Smooth muscle cell (in vitro differentiated cells): Measurements from ENCODE around the gene GPR33. TPM values are rescaled to one million over a fixed set of nuclear protein-coding genes. Genes with fewer than 3 reads are reported as not detected.
"Not testable (repeated sequence)": the region's sequence is repeated elsewhere in the genome, so short reads cannot be mapped to it uniquely, and the experiment has no call there.

Experiments
- DNase-seq: peaks from one replicate; lab custom pipeline; 2025; ENCODE audit not compliant: unreplicated experiment; lab: John Stamatoyannopoulos, UW
- H2AFZ ChIP-seq: fragments of 200-600 bp; sonication (generic); 2 replicates; pipeline ENCODE4 v1.6.0; 2016; ENCODE audit warnings: antibody characterized with exemption, low read depth, mild to moderate bottlenecking
- H3F3A ChIP-seq: fragments of 200-600 bp; sonication (generic); 2 replicates; pipeline ENCODE4 v1.6.0; 2017; ENCODE audit warnings: antibody characterized with exemption, low read depth
- H3K27ac ChIP-seq: fragments of 200-600 bp; sonication (generic); 2 replicates; pipeline ENCODE4 v1.5.1; 2016; ENCODE audit warnings: low read depth, mild to moderate bottlenecking
- H3K27me3 ChIP-seq: fragments of 200-600 bp; sonication (generic); 2 replicates; pipeline ENCODE4 v1.6.1; 2016; ENCODE audit warnings: low read depth, mild to moderate bottlenecking
- H3K36me3 ChIP-seq: fragments of 200-600 bp; sonication (generic); 2 replicates; pipeline ENCODE4 v1.5.1; 2016; ENCODE audit warnings: low read depth
- H3K4me1 ChIP-seq: fragments of 200-600 bp; sonication (generic); 2 replicates; pipeline ENCODE4 v1.5.1; 2016; ENCODE audit warnings: low read depth
- H3K4me2 ChIP-seq: fragments of 200-600 bp; sonication (generic); 2 replicates; pipeline ENCODE4 v1.6.0; 2016; ENCODE audit warnings: mild to moderate bottlenecking
- H3K4me3 ChIP-seq: fragments of 200-600 bp; sonication (generic); 2 replicates; pipeline ENCODE4 v1.5.1; 2016; ENCODE audit warnings: mild to moderate bottlenecking
- H3K79me2 ChIP-seq: fragments of 200-600 bp; sonication (generic); 2 replicates; pipeline ENCODE4 v1.6.0; 2016; ENCODE audit warnings: low read depth, mild to moderate bottlenecking
- H3K9ac ChIP-seq: fragments of 200-600 bp; sonication (generic); 2 replicates; pipeline ENCODE4 v1.6.0; 2016; ENCODE audit warnings: low read depth
- H3K9me3 ChIP-seq: fragments of 200-600 bp; sonication (generic); replicated peaks from 2 replicates; pipeline ENCODE4 v1.5.1; 2016; ENCODE audit warnings: low read depth
- H4K20me1 ChIP-seq: fragments of 200-600 bp; sonication (generic); 2 replicates; pipeline ENCODE4 v1.6.0; 2016; ENCODE audit warnings: low read depth
- WGBS: methylation state at CpG from one replicate; pipeline ENCODE4 v1.1.7; 2016; ENCODE audit warnings: low lambda C conversion rate; 5-methylcytosine and 5-hydroxymethylcytosine counted together
- polyA plus RNA-seq: library from polyadenylated mRNA; unstranded; fragments of >200 nt; fragmentation: Nextera tagmentation; extraction: Ambion mirVana; gene quantifications from 2 replicates; pipeline ENCODE4 v1.2.1, GENCODE V29; 2016
- total RNA-seq: library from RNA; depleted of rRNA; stranded (reverse); fragments of >200 nt; gene quantifications from 2 replicates; pipeline ENCODE4 v1.2.3, GENCODE V29; 2014
- TF ChIP-seq, protein P1 (sequence below): fragments of 200-600 bp; sonication (generic); IDR thresholded peaks from 2 replicates; pipeline ENCODE4 v1.5.1; 2017; ENCODE audit warnings: borderline replicate concordance, mild to moderate bottlenecking, antibody characterized with exemption; ENCODE audit not compliant: insufficient read depth, poor library complexity, severe bottlenecking

Gene GPR33
- total and polyA plus RNA-seq, 2 experiments from 2014 or later: not detected

- H3K79me2 ChIP-seq: no peaks in the 10 kb centered on the region
- no peaks in the 10 kb centered on the region for H3K4me1 ChIP-seq
Observed at GRCh38 chr14:31440280-31440679, 47.6 kb downstream of the GPR33 start.

GRCh38 chr14:31439561-31439960 lies 48.3 kb downstream of the GPR33 start:
- Histone ChIP-seq H3K4me2 (no peak overlapping the region), H3K36me3 (peaks cover 5% of the 10 kb centered on the region), H3K27ac (no peak overlapping the region), H3K4me3 (no peak overlapping the region), H3K9ac (no peak overlapping the region), H3K27me3 (no peaks in the 10 kb centered on the region), H3K9me3 (no peaks in the 10 kb centered on the region), H3K4me1 (no peaks in the 10 kb centered on the region), H3K79me2 (no peaks in the 10 kb centered on the region), H4K20me1 (no peaks in the 10 kb centered on the region), H2AFZ (no peak overlapping the region), H3F3A (no peaks in the 10 kb centered on the region)
- no peak for DNase-seq
- TF ChIP-seq, protein P1, sequence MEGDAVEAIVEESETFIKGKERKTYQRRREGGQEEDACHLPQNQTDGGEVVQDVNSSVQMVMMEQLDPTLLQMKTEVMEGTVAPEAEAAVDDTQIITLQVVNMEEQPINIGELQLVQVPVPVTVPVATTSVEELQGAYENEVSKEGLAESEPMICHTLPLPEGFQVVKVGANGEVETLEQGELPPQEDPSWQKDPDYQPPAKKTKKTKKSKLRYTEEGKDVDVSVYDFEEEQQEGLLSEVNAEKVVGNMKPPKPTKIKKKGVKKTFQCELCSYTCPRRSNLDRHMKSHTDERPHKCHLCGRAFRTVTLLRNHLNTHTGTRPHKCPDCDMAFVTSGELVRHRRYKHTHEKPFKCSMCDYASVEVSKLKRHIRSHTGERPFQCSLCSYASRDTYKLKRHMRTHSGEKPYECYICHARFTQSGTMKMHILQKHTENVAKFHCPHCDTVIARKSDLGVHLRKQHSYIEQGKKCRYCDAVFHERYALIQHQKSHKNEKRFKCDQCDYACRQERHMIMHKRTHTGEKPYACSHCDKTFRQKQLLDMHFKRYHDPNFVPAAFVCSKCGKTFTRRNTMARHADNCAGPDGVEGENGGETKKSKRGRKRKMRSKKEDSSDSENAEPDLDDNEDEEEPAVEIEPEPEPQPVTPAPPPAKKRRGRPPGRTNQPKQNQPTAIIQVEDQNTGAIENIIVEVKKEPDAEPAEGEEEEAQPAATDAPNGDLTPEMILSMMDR: no peak
- WGBS: 97% methylated on average over 2 of the region's 2 CpGs

More at GRCh38 chr14:31440280-31440679, 47.6 kb downstream of the GPR33 start:
- H3K36me3 ChIP-seq: peaks cover 9% of the 10 kb centered on the region
- TF ChIP-seq, protein P1: no peak
- no peak overlapping the region for H3K4me3 ChIP-seq
- no peaks in the 10 kb centered on the region for H3F3A ChIP-seq
- no peak overlapping the region for H2AFZ ChIP-seq
- DNase-seq: no peak
- H3K27ac ChIP-seq: no peak overlapping the region
- no peaks in the 10 kb centered on the region for H4K20me1 ChIP-seq
- no peaks in the 10 kb centered on the region for H3K27me3 ChIP-seq
- no peaks in the 10 kb centered on the region for H3K9me3 ChIP-seq
- H3K9ac ChIP-seq: no peak overlapping the region
- H3K4me2 ChIP-seq: no peak overlapping the region

- WGBS: 91% methylated on average over 20 of the region's 45 CpGs
- H3K36me3 ChIP-seq, H3F3A ChIP-seq, H3K79me2 ChIP-seq, H3K9me3 ChIP-seq, H4K20me1 ChIP-seq, H3K27ac ChIP-seq, DNase-seq, H3K4me2 ChIP-seq, H3K4me3 ChIP-seq, H3K4me1 ChIP-seq, H3K27me3 ChIP-seq, H3K9ac ChIP-seq, H2AFZ ChIP-seq: not testable (repeated sequence)
Observed at GRCh38 chr14:31437045-31437691, 50.7 kb downstream of the GPR33 start.

DNA sequence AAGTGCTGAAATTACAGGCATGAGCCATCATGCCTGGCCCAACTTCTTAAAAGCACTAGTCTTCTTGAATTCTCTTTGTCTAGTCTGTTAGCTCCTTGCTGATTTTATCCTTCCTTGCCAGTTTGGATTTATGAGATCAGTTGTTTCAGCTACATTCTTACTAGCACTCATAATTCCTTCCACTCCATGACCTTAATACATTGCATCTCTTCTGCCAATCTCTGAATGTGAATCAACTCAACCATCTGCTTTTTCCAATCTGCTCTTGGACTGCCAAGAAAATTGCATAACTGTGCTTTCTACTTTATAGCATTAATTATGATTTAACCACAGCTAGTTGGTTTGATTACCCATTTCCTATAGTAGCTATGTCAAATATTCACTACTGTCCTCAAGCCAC lies 52.6 kb downstream of the GPR33 start:
- Histone ChIP-seq H3K27me3 (no peaks in the 10 kb centered on the region), H3K36me3 (no peaks in the 10 kb centered on the region), H3K9me3 (no peaks in the 10 kb centered on the region), H3K4me1 (no peaks in the 10 kb centered on the region), H3K4me3 (no peak overlapping the region), H3K27ac (no peak overlapping the region), H4K20me1 (no peaks in the 10 kb centered on the region), H3K79me2 (no peaks in the 10 kb centered on the region), H2AFZ (no peak overlapping the region), H3F3A (no peaks in the 10 kb centered on the region), H3K9ac (no peak overlapping the region), H3K4me2 (no peak overlapping the region)
- TF ChIP-seq, protein P1: no peak
- DNase-seq: no peak

Other genes with a start within 250 kb of the GPR33 start
- gene HEATR5A, start 67.5 kb downstream of the GPR33 start, total RNA-seq: 49.8 and 72.2 TPM in 2 replicates
- gene HEATR5A, start 67.5 kb downstream of the GPR33 start, polyA plus RNA-seq: 25.4 and 28.5 TPM in 2 replicates
- gene DTD2, start 30.5 kb downstream of the GPR33 start, total RNA-seq: 30.0 and 30.4 TPM in 2 replicates
- gene DTD2, start 30.5 kb downstream of the GPR33 start, polyA plus RNA-seq: 8.1 and 8.6 TPM in 2 replicates
- 9.1 and 11.5 TPM in 2 replicates for gene NUBPL, start 73.4 kb upstream of the GPR33 start, total RNA-seq
- 11.7 and 15.1 TPM in 2 replicates for gene NUBPL, start 73.4 kb upstream of the GPR33 start, polyA plus RNA-seq